Thoracic aorta (tissue), 2 donors: ENCODE measurements around the gene ACP2. TPM values are rescaled to one million over a fixed set of nuclear protein-coding genes. Genes with fewer than 3 reads are reported as not detected.

ENCODE experiments used
- ATAC-seq: fragments of 150-250 bp; one replicate; pipeline ENCODE4 v1.8.0; 2017; ENCODE audit warnings: low read depth; ENCODE audit not compliant: insufficient number of reproducible peaks, low FRiP score
- DNase-seq: peaks from one replicate; pipeline ENCODE4 v3.0.0-alpha.2; 2020; ENCODE audit warnings: low spot score
- H3K27ac ChIP-seq, 2 donors: fragments of 200-600 bp; sonication (generic); 1 replicate in 1 of 2; 2 replicates in 1 of 2; pipeline ENCODE4 v1.5.1; 2016; ENCODE audit warnings: mild to moderate bottlenecking in 2 of 2, moderate library complexity in 2 of 2
- H3K27me3 ChIP-seq: fragments of 200-600 bp; sonication (generic); replicated peaks from 2 replicates; pipeline ENCODE4 v1.6.0; 2016; ENCODE audit warnings: mild to moderate bottlenecking; ENCODE audit not compliant: insufficient read depth
- H3K36me3 ChIP-seq: fragments of 200-600 bp; sonication (generic); one replicate; pipeline ENCODE4 v1.5.1; 2016
- H3K4me1 ChIP-seq, 2 donors: fragments of 200-600 bp; sonication (generic); 1 replicate in 1 of 2; 2 replicates in 1 of 2; pipeline versions ENCODE4 v1.5.1 to v1.6.0; 2016; ENCODE audit warnings: low read depth in 2 of 2, mild to moderate bottlenecking in 1 of 2; ENCODE audit not compliant: control insufficient read depth in 1 of 2
- H3K4me3 ChIP-seq: fragments of 200-600 bp; sonication (generic); 2 replicates; pipeline ENCODE4 v1.5.1; 2016; ENCODE audit warnings: mild to moderate bottlenecking
- H3K9me3 ChIP-seq: fragments of 200-600 bp; sonication (generic); 2 replicates; pipeline ENCODE4 v1.5.1; 2016
- CTCF ChIP-seq: fragments of 200-600 bp; sonication (generic); IDR thresholded peaks from one replicate; pipeline ENCODE4 v1.5.1; 2019; ENCODE audit warnings: antibody characterized with exemption
- total RNA-seq, 2 donors: library from RNA; depleted of rRNA; stranded (reverse); fragments of >200 nt; gene quantifications; one replicate each; pipeline versions ENCODE4 v1.1.0 to v1.2.3, GENCODE V29; 2016

Gene ACP2
- total RNA-seq, 2 donors from 2014 or later: 39.4 to 59.7 TPM

DNA sequence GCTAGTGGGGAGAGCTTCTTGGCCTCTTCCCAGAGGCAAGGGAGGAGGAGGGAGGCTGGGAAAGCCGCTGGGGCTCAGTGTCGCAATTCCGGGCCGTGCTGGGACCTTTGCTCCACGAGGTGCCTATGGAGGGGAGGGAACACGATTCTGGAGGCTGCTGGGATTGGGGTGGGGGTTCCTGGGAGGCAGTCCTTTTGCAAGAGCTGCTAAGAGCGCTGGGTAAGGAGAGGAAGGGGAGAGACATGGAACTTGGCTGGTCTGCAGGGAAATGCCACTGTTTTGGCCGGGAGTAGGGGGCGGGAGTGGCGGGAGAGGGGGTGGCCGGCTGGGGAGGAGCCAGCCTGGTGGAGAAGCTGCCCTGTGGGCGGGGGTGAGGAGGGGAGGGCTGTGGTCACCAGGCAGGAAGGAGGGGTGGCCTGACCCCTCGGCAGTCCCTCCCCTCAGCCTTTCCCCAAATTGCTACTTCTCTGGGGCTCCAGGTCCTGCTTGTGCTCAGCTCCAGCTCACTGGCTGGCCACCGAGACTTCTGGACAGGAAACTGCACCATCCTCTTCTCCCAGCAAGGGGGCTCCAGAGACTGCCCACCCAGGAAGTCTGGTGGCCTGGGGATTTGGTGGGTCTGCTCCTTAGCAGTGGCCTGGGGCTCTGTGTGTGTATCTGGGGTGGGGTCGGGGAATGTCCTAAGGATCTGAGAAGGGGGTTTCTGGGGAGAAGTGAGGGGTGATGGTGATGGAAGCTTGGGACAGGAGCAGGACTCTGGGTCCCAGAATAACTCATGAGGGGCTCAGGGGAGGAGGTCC lies 9.1 kb upstream of the ACP2 start, which contains the start of gene NR1H3:
TSS of gene NR1H3 (plus strand) at position 480 of the 800 bp plus-strand sequence. CDS start 1,221 bp downstream, outside the sequence.
- Histone ChIP-seq H3K4me3 (peak within 1 kb of the TSS; percentile 58), H3K36me3 (no peaks in the 10 kb centered on the region), H3K27ac (peak within 1 kb of the TSS; percentile 56 to 72), H3K9me3 (no peaks in the 10 kb centered on the region), H3K4me1 (peaks cover 25 to 45% of the 10 kb centered on the region in 2 donors), H3K27me3 (no peaks in the 10 kb centered on the region)
- ATAC-seq (peak; percentile 39), DNase-seq (no peak)
- peak; percentile 56 for TF ChIP-seq CTCF

DNA sequence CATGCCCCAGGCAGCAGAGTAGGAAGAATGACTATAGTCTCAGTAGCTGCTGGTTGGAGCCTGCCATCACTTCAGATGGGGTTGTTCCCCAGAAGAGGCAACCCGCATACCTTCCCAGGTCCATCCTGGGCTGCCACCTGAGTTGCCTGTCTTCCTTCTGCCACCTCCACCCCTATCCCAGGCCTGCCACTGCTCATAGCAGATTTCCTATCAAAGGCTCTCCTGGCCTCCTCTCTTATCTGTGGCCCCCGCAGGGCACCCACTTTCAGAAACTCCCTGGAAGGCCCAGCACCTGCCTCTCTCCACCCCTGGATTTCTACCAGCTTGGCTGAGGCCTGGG lies 8.5 kb upstream of the ACP2 start:
- ATAC-seq: no peak
- DNase-seq: no peak
- TF ChIP-seq CTCF: no peak
- Histone ChIP-seq H3K9me3 (no peaks in the 10 kb centered on the region), H3K27ac (peak overlapping the region; percentile 56 to 72), H3K4me1 (peaks cover 25 to 45% of the 10 kb centered on the region in 2 donors), H3K36me3 (no peaks in the 10 kb centered on the region), H3K27me3 (no peaks in the 10 kb centered on the region), H3K4me3 (peak overlapping the region; percentile 58)

DNA sequence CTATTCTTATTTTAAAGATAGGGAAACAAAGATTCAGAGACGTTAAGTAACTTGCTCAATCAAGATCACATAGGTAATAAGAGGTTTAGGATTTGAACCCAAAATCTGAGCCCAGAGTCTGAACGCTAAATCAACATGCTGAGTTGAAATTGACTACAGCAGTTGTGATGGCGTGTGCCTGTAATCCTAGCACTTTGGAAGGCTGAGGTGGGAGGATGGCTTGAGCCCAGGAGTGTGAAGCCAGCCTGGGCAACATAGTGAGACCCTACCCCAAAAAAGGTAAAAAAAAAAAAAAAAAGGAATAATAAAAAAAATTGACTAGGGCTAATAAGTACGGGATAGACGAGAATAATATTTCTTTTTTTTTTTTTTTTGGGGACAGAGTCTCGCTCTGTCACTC lies 7.8 kb upstream of the ACP2 start:
- no peak for TF ChIP-seq CTCF

GRCh38 chr11:47254386-47254785 lies 5.8 kb upstream of the ACP2 start:
- DNase-seq: no peak
- H3K9me3 ChIP-seq: no peaks in the 10 kb centered on the region
- no peak for ATAC-seq
- H3K36me3 ChIP-seq: no peaks in the 10 kb centered on the region
- peak overlapping the region; percentile 14 for H3K4me3 ChIP-seq
- H3K27ac ChIP-seq: peak overlapping the region; percentile 73 to 79
- no peaks in the 10 kb centered on the region for H3K27me3 ChIP-seq
- TF ChIP-seq CTCF: no peak
- peaks cover 28 to 52% of the 10 kb centered on the region in 2 donors for H3K4me1 ChIP-seq

More for the DNA sequence above, 7.8 kb upstream of the ACP2 start:
- Histone ChIP-seq H3K27me3 (no peaks in the 10 kb centered on the region), H3K36me3 (no peaks in the 10 kb centered on the region), H3K27ac (no peak overlapping the region), H3K9me3 (no peaks in the 10 kb centered on the region), H3K4me1 (peaks cover 25 to 45% of the 10 kb centered on the region in 2 donors), H3K4me3 (no peak overlapping the region)
- DNase-seq (no peak), ATAC-seq (no peak)

DNA sequence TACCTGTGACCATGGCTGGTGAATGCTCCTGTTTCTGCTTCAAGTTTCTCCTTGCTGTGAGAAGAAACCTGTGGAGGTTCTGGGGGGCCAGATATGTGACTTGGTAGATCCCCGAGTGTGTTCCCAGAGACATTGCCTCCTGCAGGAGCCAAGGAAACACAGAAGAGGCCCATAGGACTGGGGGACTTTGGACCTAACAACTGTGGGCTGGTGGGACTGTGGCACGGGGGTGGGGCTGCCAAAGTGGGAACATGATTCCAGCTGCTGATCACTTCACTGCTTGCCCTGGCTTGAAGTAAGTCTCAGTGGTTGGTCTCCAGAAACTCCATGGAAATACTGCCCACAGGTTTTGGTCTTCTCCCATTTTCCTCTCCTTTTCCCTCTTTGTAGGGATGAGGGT lies 5.0 kb upstream of the ACP2 start:
- no peak for DNase-seq
- Histone ChIP-seq H3K9me3 (no peaks in the 10 kb centered on the region), H3K4me1 (peaks cover 30 to 48% of the 10 kb centered on the region in 2 donors), H3K36me3 (no peaks in the 10 kb centered on the region), H3K27ac (peak overlapping the region in 1 of 2 donors; percentile 79), H3K27me3 (no peaks in the 10 kb centered on the region), H3K4me3 (no peak overlapping the region)
- TF ChIP-seq CTCF: no peak
- no peak for ATAC-seq
